IPS-11a (cell line): Measurements from ENCODE around the gene CARS1.

Source experiments
- H3K4me3 ChIP-seq: one replicate; pipeline ENCODE4 v1.5.1; 2013; ENCODE audit warnings: low read depth, low read length, control low read depth

The CARS1 gene

DNA sequence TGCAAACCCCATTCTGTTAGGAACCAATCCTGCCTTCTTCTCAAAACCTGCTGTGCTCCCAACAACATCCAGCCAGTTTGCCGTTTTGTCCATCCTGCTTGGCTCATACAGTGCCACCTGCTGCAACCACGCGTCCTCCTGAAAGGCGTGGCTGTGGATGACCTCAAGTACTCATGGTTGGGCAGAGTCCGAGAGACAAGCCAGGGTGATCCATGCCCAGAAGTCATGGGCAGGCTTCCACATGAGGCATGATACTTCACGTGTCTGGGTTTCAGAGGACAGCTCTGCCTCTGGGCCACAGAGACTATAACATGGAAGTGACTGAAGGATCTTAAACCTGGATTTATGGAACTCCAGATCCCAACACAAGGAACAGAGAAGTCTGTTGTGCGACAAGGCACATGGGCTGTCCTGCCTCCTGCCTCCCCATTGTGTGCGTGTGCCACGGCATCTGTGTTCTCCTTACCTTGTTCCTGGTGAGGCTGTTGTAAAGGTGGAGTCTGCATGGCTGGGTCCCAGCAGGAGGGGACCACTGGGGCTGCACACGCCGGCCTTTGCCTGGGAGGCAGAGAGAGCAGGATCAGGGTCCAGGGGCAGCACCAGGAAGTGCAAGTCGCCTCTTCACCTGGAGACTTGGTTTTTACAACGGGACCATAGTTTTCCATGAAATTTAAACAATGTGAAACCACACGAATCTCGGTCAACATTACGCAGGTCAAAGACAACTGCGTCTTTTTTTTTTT lies 15.4 kb downstream of the CARS1 start:
- H3K4me3 ChIP-seq = no peak overlapping the region

DNA sequence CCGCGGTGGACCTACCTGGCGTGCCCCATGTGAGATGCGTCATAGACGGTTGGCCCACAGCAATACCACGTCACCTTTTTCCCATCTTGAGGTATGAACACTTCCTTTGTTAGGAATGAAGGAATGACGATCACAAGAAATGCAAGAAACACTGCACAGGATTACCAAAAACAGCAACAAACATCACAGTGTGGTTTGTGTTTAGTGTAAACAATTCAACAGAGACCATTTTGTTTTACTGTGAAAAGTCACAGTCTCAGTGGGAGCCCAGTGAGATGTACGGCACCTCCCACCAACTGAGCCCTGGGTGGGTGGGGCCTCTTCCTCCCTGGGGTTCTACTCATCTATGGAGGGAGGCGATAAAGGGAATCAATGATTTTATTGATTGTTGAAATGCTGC lies 16.3 kb downstream of the CARS1 start:
- no peak overlapping the region for H3K4me3 ChIP-seq

DNA sequence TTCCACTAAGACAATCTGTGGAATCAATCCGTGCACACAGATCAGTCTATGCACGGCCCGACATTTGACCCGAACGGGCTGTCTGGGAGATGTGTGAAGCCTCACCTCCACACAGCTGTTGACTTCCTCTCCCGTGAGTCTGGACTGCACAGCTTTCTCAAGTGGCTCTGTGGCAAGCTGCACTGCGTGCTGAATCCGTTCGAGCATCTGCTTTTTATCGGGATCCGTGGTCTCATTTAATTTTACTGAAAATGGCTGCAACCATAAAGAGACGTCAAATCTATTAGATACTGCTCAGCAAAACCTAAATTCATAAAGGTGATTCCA lies 19.3 kb downstream of the CARS1 start:
- no peak overlapping the region for H3K4me3 ChIP-seq

DNA sequence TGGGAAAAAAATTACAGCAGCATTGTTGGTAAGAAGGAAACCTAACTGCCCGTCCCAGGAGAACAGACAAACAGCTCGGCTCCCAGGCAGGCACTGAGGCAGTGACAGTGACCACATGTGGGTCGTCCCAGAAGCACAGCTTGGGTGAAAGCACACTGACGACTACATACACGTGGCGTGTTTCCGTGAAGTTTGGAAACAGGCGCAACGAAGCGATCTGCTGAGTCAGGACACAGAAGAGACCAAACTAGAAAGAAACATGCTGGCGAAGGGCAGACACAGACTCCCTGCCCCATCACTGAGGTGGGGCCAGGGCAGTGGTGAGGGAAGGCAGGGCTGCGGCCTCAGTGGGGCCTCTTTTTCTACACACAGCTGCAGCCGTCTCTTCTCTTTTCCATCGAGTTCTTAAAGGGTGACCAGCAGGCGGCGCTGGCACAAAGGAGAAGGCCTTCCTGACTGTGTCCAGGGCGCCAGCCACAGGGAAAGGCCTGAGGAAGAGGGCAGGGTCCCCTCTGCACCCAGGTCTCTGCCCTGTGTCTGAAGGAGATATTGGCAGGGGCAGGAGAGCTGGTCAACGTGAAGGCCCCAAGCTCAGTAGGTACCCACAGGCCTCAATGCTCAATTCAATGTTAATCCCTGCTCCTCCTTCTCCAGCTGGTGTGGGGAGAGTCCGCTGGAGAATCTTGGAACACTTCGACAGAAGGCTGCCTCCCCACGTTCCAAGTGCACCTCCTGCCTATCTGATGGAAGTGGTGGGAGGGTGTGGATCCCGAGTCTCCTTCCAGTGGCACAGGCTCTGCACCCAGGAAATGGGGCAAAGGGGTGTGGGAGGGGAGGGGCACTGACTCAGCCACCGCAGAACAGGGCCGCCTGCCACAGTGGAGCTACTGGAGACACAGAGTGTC lies 19.9 kb downstream of the CARS1 start:
- H3K4me3 ChIP-seq = no peak overlapping the region

DNA sequence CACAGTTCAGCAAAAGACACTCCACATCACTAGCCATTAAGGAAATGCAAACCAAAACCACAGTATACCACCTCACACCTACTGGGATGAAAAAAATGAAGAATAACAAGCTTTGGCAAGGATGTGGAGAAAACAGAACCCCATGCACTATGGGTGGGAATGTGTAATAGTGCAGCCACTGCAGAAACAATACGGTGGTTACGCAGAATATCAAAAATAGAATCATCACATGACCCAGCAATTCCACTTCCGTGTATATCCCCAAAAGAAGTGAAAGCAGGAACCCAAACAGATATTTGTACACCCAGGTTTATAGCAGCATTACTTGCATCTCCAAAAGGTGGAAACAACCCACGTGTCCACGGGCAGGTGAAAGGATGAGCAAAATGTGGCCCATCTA lies 20.8 kb downstream of the CARS1 start:
- no peak overlapping the region for H3K4me3 ChIP-seq

DNA sequence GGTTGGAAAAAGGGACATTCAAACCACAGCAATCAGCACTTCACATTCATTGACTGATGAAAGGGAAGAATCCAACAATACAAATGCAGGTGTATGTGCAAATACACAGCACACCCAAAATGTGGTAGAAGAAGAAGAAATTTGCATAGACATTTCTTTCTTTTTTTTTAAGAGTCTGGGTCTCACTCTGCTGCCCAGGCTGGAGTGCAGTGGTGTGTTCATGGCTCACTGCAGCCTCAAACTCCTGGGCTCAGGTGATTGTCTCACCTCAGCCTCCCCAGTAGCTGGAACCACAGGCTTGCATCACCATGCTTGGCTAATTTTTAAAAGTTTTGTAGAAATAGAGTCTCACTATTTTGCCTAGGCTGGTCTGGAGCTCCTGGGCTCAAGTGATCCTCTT lies 21.9 kb downstream of the CARS1 start:
- H3K4me3 ChIP-seq = no peak overlapping the region

DNA sequence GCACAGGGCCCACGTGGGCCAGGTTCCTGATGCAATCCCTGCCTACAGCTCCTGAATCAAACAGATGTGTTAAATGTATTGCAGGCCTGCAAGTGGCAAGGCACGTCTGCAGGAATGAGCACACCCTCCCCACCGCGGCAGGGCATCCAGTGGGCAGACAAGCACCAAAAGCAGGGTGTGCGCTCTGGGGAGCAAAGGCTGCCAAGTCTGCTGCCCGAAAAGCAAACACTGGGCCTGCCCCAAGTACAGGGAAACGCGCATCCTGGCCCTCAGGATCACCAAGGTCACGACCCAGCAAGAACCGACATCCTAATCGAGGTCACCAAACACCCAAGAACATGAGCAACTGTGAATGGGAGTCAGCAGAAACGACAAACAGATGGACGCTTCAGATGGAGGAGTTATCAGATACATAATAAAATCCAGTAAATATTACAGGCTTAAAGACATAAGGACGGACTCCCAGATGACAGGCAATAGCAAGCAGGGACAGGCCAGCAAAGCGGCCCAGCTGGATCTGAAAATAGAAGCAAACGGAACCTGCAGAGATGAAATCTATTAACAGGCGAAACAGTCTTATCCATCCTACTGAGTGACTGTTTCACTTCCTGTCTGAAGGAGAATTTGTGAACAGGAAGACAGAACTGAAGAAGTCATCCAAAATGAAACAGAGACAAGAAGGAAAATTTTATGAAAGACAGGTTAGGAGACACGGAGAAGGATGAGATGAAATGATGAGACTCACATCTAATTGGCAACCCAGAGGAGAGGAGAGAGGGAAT lies 26.7 kb downstream of the CARS1 start:
- no peak overlapping the region for H3K4me3 ChIP-seq

DNA sequence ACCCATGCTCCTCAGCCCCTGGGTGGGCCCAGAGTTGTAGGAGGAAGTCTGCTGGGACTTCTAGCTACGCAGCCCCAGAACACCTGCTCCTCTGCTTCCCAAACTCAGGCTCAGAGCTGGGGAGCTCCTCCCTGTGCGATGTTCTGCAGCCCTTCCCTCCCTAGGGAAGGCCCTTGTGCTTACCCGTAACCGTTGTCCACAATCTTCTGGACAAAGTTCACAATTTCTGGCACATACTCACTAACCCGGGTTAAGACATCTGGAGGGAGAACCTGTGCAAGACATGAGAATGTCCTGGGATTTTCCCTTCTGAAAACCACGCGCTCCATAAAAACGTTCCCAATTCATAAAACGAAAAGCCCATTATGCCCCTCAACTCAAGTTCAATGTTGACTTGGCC lies 28.4 kb downstream of the CARS1 start:
- no peak overlapping the region for H3K4me3 ChIP-seq

DNA sequence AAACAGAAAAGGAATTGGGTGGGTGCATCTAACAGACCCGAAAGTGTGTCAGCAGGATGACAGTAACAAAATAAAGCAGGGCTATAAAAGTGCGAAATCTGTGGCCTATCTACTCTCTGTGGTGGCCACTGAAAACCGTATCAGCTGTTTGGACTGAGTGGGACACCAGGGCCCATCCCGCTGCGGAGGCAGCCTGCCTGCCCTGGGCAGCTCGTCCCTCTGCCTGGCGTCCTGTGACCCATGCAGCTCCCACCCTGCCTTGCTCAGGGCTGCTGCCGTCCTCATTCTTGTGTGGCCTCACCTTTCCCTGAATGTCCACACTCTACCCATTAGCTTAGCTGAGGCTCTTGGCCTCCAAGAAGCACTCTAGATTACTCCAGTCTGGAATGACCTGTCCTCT lies 30.4 kb downstream of the CARS1 start:
- H3K4me3 ChIP-seq = no peak overlapping the region

DNA sequence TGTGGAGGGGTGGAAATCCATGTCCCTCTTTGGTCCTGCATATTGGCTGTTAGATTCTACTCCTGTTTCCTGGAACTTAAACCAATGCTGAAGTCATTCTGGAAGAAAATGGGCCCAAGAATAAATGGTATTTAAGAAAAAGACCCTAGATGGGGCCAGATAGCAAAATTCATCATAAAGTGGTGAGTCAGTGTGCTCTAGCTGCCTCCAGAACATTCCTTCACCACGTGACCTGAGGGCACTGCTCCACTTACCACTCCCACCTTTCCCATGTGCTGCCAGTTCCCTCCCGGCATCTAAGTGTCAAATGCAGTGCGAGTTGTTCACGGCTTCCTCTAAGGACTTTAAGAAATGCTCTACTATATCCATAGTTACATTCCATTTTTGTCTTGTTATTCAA lies 34.2 kb downstream of the CARS1 start:
- no peak overlapping the region for H3K4me3 ChIP-seq

DNA sequence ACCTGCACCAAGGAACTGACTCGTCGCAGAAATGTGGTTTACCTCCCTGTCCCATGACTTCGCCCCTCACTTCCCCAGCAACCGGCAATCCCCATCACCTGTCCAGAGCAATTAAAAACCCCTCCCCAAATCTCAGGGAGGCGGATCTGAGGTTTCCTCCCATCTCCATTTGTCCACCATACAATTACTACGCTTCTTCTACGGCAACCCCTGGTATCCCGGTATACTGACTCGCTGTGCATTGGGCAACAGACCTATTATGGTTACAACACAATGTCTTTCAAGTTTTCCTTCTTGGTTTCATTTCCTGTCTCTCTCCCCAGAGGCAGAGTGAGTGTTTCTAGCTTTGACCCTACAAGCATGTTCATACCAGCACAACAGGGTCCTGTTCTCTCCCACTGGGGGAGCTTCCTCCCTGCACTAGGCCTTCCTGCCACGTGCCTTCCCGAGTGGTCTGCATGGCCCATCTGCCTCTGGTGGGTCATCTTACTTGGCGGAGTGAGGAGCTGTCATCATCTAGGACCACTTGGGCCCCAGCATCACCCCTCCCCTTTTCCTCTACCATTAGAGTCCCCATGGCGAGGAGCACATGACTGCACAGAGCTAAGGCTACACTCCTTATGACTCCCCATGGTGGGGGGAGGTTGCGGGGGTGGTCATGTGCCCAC lies 34.8 kb downstream of the CARS1 start:
- no peak overlapping the region for H3K4me3 ChIP-seq

DNA sequence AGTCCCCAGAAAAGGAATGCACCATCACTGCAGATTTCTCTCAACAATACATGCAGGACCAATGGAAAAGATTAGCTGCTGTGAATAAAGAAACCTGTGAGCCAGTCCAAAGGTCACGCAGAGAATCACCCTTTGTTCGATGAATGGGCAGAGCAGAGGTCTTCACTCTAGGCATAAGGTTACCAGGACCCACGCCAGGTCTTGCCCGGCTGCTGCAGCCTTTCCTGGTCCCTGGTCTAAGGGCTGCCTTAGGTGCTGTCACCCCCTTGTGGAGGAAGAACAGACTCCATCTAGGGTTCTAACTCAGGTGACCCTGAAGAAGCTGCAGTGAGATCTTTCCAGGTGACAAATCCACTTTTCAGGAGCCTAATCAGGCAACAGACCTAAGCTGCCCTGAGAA lies 36.1 kb downstream of the CARS1 start:
- H3K4me3 ChIP-seq = no peak overlapping the region

DNA sequence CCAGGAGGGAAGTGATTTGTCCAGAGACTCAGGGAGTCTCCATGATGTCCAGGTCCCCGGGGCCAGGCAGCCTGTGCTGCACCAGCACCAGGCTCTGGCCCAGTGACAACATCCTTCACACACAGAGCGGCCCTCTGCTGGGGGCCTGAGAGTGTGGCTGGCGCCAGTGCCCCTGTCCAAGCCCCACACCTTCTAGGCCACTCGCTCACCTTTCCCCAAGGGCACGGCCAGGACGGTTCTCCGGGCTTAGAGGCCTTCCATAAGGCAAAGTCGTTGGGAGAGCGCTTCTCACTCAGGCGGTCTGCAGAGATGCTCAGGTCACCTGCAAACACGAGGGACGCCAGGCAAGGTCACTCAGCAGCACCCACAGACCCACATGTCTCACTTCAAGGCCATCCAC lies 37.2 kb downstream of the CARS1 start:
- no peak overlapping the region for H3K4me3 ChIP-seq

DNA sequence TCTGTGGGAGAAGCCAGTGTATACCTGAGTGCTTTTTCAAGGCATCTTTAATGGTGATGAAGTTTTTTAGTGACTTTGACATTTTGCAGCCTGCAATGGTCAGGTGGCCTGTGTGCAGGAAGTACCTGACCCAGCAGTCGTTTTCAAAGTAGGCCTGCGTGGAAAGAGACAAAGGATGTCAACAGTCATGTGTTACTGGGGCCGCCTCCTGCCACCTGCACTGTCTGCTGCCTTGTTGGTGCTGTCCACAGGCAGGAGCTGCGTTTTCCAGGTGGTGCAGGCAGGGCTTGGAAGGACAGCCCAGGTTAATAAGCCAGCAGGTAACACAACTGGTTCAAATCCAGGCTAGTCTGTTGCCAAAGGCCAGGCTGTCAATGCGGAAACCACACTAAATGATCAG lies 38.6 kb downstream of the CARS1 start:
- no peak overlapping the region for H3K4me3 ChIP-seq

DNA sequence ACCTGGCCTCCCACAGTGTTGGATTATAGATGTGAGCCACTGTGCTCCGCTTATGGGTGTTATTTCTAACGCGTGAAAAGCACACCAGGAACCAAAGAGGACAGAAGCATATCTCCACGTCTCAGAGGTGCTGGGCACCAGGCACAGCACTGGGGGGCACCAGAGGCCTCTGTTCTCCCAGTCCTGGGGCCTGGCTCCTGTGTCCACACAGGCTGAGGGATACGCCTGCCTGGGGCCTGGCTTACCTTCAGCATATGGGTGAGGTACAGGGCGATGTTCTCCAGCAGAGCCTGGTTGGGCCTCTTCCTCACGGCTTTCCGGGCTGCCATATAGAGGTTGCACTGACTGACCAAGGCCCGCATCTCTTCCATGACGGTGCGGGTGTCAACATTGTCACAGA lies 40.4 kb downstream of the CARS1 start:
- H3K4me3 ChIP-seq = no peak overlapping the region

DNA sequence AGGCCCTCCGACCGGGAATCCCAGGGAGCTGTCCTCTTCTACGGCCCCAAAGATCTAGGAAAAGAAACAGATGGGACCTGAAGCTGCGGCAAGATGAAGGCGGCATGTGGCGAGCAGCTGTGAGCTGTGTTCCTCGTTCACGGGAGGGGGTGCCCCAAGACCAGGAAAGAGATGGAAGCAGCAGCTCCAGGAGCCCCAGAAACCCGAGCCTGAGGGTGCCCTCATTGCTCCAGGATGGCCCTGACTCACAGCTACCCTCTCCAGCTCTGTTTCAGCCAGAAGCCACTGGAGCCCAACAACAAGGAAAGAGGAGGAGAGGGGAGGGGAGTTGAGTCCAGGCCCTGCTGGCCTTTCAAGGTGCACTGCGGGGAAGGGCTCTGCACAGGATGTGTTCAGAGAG lies 41.4 kb downstream of the CARS1 start:
- no peak overlapping the region for H3K4me3 ChIP-seq

DNA sequence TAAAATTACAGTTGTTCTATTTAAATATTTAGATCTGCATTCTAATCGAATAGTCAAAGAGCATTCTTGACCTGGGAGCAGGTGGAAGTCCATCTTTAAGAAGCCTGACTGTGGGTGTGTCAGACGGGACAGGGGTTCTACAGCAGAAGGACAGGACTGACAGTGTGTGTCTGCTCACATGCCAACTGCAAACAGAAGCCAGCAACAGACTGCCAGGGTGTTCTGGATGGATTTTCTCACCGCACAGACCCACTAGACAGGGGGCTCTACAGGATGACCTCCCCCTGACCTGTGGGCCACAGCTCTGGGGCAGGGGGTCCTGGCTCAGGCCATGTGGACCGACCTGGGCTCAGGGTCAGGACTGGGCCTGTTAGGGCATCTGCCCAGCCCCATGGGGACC lies 42.3 kb downstream of the CARS1 start:
- H3K4me3 ChIP-seq = no peak overlapping the region

DNA sequence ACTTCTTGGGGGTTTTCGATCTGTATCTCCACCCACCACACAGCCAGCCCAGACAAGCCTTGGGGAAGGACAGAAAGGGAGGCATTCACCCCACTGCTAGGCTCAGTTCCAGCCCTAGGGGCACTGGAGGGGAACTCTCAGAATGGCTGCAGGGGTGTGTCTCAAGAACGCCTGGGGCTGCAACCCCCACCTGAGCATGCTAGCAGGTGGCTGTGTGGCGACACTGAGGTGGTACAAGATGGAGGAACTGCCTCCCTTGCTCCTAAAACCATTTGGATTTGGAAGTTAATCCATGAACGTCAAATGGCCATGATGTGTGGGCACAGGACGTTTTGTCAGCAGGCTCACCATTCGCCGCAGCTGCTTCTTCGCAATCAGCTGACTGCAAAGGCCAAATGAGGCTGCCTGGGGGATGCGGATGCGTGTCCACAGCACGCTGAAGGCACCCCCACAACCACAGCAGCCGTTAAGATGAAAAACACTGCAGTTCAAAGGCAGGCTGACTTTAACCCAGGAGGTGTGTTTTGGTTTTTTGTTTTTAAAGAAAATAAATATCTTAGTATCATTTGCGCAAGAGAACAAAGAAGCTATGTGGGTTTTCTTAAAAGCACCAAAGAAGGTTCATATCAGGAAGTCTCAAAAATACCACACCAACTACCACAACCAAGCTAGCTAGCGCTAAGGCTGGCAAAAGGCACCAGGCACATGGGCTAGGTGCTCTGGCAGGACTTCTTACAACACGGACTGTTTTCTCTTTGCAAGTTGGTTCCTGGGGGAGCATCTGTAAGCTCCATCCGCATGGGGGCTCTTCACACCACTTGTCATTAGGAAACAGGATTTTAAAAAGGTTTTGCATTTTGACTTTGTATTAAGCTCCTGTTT lies 42.9 kb downstream of the CARS1 start:
- H3K4me3 ChIP-seq = no peak overlapping the region

DNA sequence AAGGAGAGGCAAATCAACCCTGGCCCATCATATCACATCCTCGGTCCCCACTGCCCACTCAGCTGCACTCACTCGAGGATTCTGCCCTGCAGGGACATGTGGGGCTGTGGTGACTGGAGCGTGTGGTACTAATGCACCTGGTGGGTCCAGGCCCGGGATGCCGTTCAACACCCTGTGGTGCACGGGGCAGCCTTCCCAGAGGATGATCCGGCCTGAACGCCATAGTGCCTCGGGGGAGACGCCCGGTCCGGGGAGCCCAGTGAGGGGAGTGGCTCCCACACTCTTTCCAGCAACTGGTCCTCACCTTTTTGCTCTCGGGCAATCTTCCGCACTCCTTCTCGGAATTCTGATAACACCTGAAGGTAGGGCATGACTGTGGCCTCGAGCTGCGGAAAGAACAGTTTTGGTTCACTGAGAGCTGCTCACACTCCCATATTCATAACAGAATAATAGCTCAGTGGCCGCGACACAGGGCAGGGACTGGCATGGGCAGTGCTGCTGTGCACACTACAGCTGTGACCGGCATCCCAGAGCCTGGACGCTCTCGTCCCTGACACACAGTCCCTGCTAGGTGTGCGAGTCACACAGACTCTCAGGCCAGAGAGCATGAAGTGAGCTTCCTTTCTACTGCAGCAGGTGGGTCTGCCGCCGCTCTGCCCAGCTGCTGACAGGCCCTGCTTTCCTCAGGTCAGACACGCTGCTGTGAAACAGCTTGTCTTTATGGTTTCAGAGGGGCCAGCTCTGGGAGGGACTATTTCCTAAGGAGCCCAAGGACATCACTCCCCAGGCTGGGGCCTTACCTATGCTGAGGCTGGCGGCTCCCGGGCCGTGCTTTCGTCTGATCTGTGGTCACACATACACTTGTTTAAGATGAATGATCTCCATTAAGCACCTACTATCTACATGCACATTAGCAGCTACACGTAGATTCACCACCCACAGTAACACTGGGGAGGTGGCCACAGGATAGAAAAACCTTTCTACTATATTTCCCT lies 45.0 kb downstream of the CARS1 start:
- H3K4me3 ChIP-seq = no peak overlapping the region
